ENCODE data around the gene DHX29. TPM values are rescaled to one million over a fixed set of nuclear protein-coding genes. Genes with fewer than 3 reads are reported as not detected.

Gene DHX29
- polyA plus RNA-seq, 1 donor (not counting 4 experiments of a cell fraction or from before 2014, with no cell fraction given): 18.8 TPM

DNA sequence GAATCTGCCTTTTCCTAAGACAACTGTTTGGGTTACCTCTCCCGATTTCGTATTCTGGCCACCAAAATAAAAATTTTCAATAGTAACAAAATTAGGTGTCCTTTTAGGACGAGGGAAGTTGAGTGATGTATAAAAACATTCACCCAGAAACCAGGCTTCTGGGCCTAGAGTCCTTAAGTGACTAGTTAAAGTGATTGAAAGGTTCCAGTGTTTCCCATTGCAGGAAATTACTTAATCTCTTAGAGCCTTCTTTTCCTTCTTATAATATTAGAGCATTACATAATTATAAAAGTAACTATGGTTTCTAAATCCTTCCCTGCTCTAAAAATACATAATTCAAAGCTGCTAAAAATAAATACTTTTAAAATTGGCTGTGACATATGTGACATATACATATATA is 87.7 kb downstream of the DHX29 start:
- peaks cover 43% of the 10 kb centered on the region for H3K27me3 ChIP-seq (ENCODE audit: control insufficient read depth, extremely low read depth, insufficient read depth, low read length)
- dilution Hi-C loops (cut with MboI; ENCODE audit: extremely low pct_ligation_motif_present, low sequenced_read_pairs): no loop called here

DNA sequence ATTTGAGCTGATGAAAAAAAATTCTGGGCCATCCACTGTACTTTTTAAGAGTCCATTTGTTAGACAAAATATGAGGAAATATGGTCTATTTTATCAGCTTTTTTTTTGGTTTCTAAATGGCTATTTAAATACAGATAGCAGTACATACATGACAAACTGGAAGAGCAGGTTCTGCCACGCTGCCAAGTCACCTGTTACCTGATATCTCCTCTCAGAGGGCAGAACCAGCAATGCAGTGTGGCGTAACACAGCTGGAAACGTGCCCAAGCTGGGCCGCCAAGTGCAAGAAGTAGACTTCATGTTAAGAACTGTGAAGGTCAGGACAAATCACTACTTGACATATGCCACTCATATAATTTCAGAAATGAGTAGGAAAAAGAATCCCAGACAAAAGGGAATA is 88.5 kb downstream of the DHX29 start:
- no peak for FAIRE-seq

More for the DNA sequence above, 87.7 kb downstream of the DHX29 start:
- no peaks in the 10 kb centered on the region for H3K79me2 ChIP-seq (ENCODE audit: control insufficient read depth, insufficient read depth, low read length)
- H3K9me3 ChIP-seq (ENCODE audit: control insufficient read depth, low read depth, low read length): peaks cover 2% of the 10 kb centered on the region
- DNase-seq (ENCODE audit: low read depth, low spot score) (no peak), FAIRE-seq (no peak)
- H4K20me1 ChIP-seq (ENCODE audit: control insufficient read depth, extremely low read depth, insufficient read depth, low read length): no peaks in the 10 kb centered on the region
- H3K4me2 ChIP-seq (ENCODE audit: control insufficient read depth, extremely low read depth, insufficient read depth, low read depth, low read length): no peak overlapping the region
- H3K9ac ChIP-seq (ENCODE audit: control insufficient read depth, extremely low read depth, insufficient read depth, low read length): no peak overlapping the region
- H3K4me1 ChIP-seq (ENCODE audit: control insufficient read depth, extremely low read depth, insufficient read depth, low read length): peaks cover 8% of the 10 kb centered on the region
- H2AFZ ChIP-seq (ENCODE audit: control insufficient read depth, low read length): no peak overlapping the region
- no peak overlapping the region for H3K27ac ChIP-seq (ENCODE audit: control insufficient read depth, insufficient read depth, low read length)
- no peaks in the 10 kb centered on the region for H3K36me3 ChIP-seq (ENCODE audit: control insufficient read depth in 2 of 2, extremely low read depth in 1 of 2, insufficient read depth in 2 of 2, low read length in 2 of 2)
- no peaks in the 10 kb centered on the region for H3K9me1 ChIP-seq (ENCODE audit: control insufficient read depth, extremely low read depth, insufficient read depth, low read length)
- no peak overlapping the region for H3K4me3 ChIP-seq (ENCODE audit: control insufficient read depth in 2 of 3, extremely low read depth in 1 of 3, insufficient read depth in 2 of 3, low read depth in 1 of 3, low read length in 3 of 3)
- TF ChIP-seq CTCF (optimal IDR thresholded peaks at IDR 0.05 in 1 of 3, IDR thresholded peaks at IDR 0.05 in 1 of 3, conservative IDR thresholded peaks at IDR 0.05 in 1 of 3; ENCODE audit: extremely low read depth in 1 of 3, insufficient read depth in 2 of 3, low read length in 3 of 3) (no peak), EZH2 (IDR thresholded peaks at IDR 0.05; ENCODE audit: low read length) (no peak)

More for the DNA sequence above, 88.5 kb downstream of the DHX29 start:
- H3K9me1 ChIP-seq (ENCODE audit: control insufficient read depth, extremely low read depth, insufficient read depth, low read length): no peaks in the 10 kb centered on the region
- dilution Hi-C loops (cut with MboI; ENCODE audit: extremely low pct_ligation_motif_present, low sequenced_read_pairs): no loop called here
- no peak overlapping the region for H3K4me2 ChIP-seq (ENCODE audit: control insufficient read depth, extremely low read depth, insufficient read depth, low read depth, low read length)
- H4K20me1 ChIP-seq (ENCODE audit: control insufficient read depth, extremely low read depth, insufficient read depth, low read length): no peaks in the 10 kb centered on the region
- no peaks in the 10 kb centered on the region for H3K36me3 ChIP-seq (ENCODE audit: control insufficient read depth in 2 of 2, extremely low read depth in 1 of 2, insufficient read depth in 2 of 2, low read length in 2 of 2)
- H3K27me3 ChIP-seq (ENCODE audit: control insufficient read depth, extremely low read depth, insufficient read depth, low read length): peaks cover 36% of the 10 kb centered on the region
- peaks cover 8% of the 10 kb centered on the region for H3K4me1 ChIP-seq (ENCODE audit: control insufficient read depth, extremely low read depth, insufficient read depth, low read length)
- TF ChIP-seq EZH2 (IDR thresholded peaks at IDR 0.05; ENCODE audit: low read length) (no peak), CTCF (optimal IDR thresholded peaks at IDR 0.05 in 1 of 3, IDR thresholded peaks at IDR 0.05 in 1 of 3, conservative IDR thresholded peaks at IDR 0.05 in 1 of 3; ENCODE audit: extremely low read depth in 1 of 3, insufficient read depth in 2 of 3, low read length in 3 of 3) (peak in 1 of 3 experiments; percentile 35)
- peaks cover 2% of the 10 kb centered on the region for H3K9me3 ChIP-seq (ENCODE audit: control insufficient read depth, low read depth, low read length)
- H3K9ac ChIP-seq (ENCODE audit: control insufficient read depth, extremely low read depth, insufficient read depth, low read length): no peak overlapping the region
- H3K79me2 ChIP-seq (ENCODE audit: control insufficient read depth, insufficient read depth, low read length): no peaks in the 10 kb centered on the region
- DNase-seq (ENCODE audit: low read depth, low spot score): no peak
- no peak overlapping the region for H3K4me3 ChIP-seq (ENCODE audit: control insufficient read depth in 2 of 3, extremely low read depth in 1 of 3, insufficient read depth in 2 of 3, low read depth in 1 of 3, low read length in 3 of 3)
- no peak overlapping the region for H2AFZ ChIP-seq (ENCODE audit: control insufficient read depth, low read length)
- no peak overlapping the region for H3K27ac ChIP-seq (ENCODE audit: control insufficient read depth, insufficient read depth, low read length)
